Measurements from ENCODE around the gene KNDC1.

DNA sequence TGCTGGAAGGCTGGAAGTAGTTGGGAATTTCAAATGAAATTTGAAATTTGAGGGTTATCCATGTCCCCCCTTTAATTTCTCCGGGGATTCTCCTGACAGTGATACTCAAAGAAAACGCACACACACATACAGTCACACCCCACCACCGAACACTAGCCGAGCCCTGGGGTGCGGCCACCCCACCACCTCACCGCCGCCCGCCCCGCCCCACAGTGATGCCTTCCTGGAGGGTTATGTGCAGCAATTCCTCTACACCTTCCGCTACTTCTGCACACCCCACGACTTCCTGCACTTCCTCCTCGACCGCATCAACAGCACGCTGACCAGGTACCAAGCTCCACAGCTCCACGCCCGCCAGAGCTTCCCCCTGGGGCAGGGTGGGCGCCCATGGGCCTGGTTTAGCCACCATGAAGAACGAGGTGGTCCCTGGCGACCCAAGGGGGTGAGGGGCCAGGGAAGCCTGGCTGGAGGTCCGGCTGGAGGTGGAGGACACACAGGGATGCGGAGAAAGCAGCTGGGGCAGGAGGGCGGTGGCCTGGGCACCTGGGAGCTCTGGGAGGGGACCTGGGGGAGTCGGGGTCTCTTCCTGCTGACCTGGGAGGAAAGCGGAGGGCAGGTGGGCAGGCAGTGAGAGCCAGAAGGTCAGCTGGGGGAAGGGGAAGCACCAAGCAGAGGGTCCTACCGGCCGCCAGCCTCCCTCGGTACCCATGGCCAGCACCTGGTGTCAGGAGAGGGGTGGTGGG is 50.5 kb downstream of the KNDC1 start:
- TF ChIP-seq, protein P1, sequence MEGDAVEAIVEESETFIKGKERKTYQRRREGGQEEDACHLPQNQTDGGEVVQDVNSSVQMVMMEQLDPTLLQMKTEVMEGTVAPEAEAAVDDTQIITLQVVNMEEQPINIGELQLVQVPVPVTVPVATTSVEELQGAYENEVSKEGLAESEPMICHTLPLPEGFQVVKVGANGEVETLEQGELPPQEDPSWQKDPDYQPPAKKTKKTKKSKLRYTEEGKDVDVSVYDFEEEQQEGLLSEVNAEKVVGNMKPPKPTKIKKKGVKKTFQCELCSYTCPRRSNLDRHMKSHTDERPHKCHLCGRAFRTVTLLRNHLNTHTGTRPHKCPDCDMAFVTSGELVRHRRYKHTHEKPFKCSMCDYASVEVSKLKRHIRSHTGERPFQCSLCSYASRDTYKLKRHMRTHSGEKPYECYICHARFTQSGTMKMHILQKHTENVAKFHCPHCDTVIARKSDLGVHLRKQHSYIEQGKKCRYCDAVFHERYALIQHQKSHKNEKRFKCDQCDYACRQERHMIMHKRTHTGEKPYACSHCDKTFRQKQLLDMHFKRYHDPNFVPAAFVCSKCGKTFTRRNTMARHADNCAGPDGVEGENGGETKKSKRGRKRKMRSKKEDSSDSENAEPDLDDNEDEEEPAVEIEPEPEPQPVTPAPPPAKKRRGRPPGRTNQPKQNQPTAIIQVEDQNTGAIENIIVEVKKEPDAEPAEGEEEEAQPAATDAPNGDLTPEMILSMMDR (IDR thresholded peaks at IDR 0.05), result no peak
- no peak for TF ChIP-seq POLR2A (IDR thresholded peaks at IDR 0.05)
